T-cell (primary cell): Measurements from ENCODE around the gene CALU. TPM values are rescaled to one million over a fixed set of nuclear protein-coding genes. Genes with fewer than 3 reads are reported as not detected.

ENCODE experiments used
- ATAC-seq, 4 experiments: fragments of 200-7000 bp in 3 of 4; fragments of 150-1000 bp in 1 of 4; cut with Tn5 transposase; replicated peaks in 1 of 4; 1 replicate in 3 of 4; 2 replicates in 1 of 4; pipeline ENCODE4 v1.10.0; 2021; ENCODE audit warnings: moderate library complexity in 3 of 4, mild to moderate bottlenecking in 2 of 4, moderate number of reproducible peaks in 1 of 4
- CTCF ChIA-PET, 2 donors: fragments of 300-600 bp; sonication (Branson Sonifier 250); formaldehyde crosslinking; loops; one replicate each; lab custom pipeline; 2022; ENCODE audit warnings: antibody characterized with exemption in 2 of 2; lab: Charles Lee
- POLR2A ChIA-PET, 2 donors: fragments of 300-600 bp; sonication (Branson Sonifier 250); formaldehyde crosslinking; loops; one replicate each; lab custom pipeline; 2022; ENCODE audit warnings: antibody characterized with exemption in 2 of 2; lab: Charles Lee
- DNase-seq, 35 experiments: peaks; one replicate each; pipeline versions ENCODE4 v3.0.0 to v3.0.0-alpha.2; 2013 to 2023
- H3K27ac ChIP-seq: one replicate; pipeline ENCODE4 v1.5.1; 2013; ENCODE audit warnings: low read length
- H3K27me3 ChIP-seq, 2 experiments: replicated peaks in 1 of 2; 1 replicate in 1 of 2; 2 replicates in 1 of 2; pipeline versions ENCODE4 v1.6.1 to v1.7.0; 2013; ENCODE audit warnings: low read length in 1 of 2, mixed read lengths in 1 of 2; ENCODE audit not compliant: control insufficient read depth in 2 of 2, insufficient read depth in 2 of 2; ENCODE audit errors: extremely low read depth in 1 of 2
- H3K36me3 ChIP-seq, 2 donors: 1 replicate in 1 of 2; 2 replicates in 1 of 2; pipeline versions ENCODE4 v1.6.1 to v1.7.0; 2013; ENCODE audit warnings: low read length in 1 of 2; ENCODE audit not compliant: control insufficient read depth in 2 of 2, insufficient read depth in 1 of 2; ENCODE audit errors: extremely low read depth in 1 of 2
- H3K4me1 ChIP-seq, 2 experiments: 1 replicate in 1 of 2; 2 replicates in 1 of 2; pipeline versions ENCODE4 v1.6.1 to v1.7.0; 2013; ENCODE audit warnings: low read length in 2 of 2, mixed read lengths in 1 of 2; ENCODE audit not compliant: insufficient read depth in 2 of 2, control insufficient read depth in 1 of 2; ENCODE audit errors: extremely low read depth in 1 of 2
- H3K4me3 ChIP-seq, 2 donors: 1 replicate in 1 of 2; 2 replicates in 1 of 2; pipeline versions ENCODE4 v1.5.1 to v1.7.0; 2013; ENCODE audit warnings: mild to moderate bottlenecking in 2 of 2, low read length in 1 of 2, moderate library complexity in 1 of 2; ENCODE audit not compliant: control insufficient read depth in 1 of 2; ENCODE audit errors: extremely low read depth in 1 of 2
- H3K9me3 ChIP-seq: 2 replicates; pipeline ENCODE4 v1.7.0; 2013
- H3K27ac Mint-ChIP-seq, 2 donors: one replicate each; pipeline ENCODE4 v1.8.0; 2020 to 2021; ENCODE audit warnings: mild to moderate bottlenecking in 2 of 2, mixed read lengths in 2 of 2
- H3K27me3 Mint-ChIP-seq, 2 donors: one replicate each; pipeline ENCODE4 v1.8.0; 2021 to 2022; ENCODE audit warnings: mixed read lengths in 2 of 2
- H3K36me3 Mint-ChIP-seq: one replicate; pipeline ENCODE4 v1.8.0; 2021; ENCODE audit warnings: mixed read lengths
- H3K4me1 Mint-ChIP-seq, 3 donors: one replicate each; pipeline ENCODE4 v1.8.0; 2020 to 2022; ENCODE audit warnings: mixed read lengths in 3 of 3, mild to moderate bottlenecking in 1 of 3
- H3K4me3 Mint-ChIP-seq, 3 donors: one replicate each; pipeline ENCODE4 v1.8.0; 2020 to 2022; ENCODE audit warnings: mild to moderate bottlenecking in 3 of 3, mixed read lengths in 3 of 3, moderate library complexity in 3 of 3
- H3K9me3 Mint-ChIP-seq, 3 donors: one replicate each; pipeline ENCODE4 v1.8.0; 2020 to 2022; ENCODE audit warnings: mixed read lengths in 3 of 3
- WGBS: methylation state at CpG from one replicate; pipeline ENCODE4 v1.1.5; 2013; ENCODE audit warnings: missing lambda C conversion rate; ENCODE audit not compliant: insufficient coverage; 5-methylcytosine and 5-hydroxymethylcytosine counted together
- total RNA-seq, 35 experiments: library from RNA in 6 of 35; stranded (reverse) in 6 of 35; fragments of 120-200 nt in 1 of 35; gene quantifications; one replicate each; pipeline versions ENCODE4 v1.2.1 to v1.2.4 and lab custom pipeline; 2013 to 2026

CALU gene
- total RNA-seq, 5 donors from 2014 or later (not counting 1 experiment from before 2014, with no cell fraction given), result 15.8 to 23.4 (median 16.7) TPM

- H3K27me3 ChIP-seq, result peaks cover 0 to 24% of the 10 kb centered on the region in 2 experiments
- no peaks in the 10 kb centered on the region for H3K4me1 Mint-ChIP-seq
- no peak for DNase-seq
- 87% methylated on average over 3 of the region's 6 CpGs for WGBS
- H3K27ac ChIP-seq, result no peak overlapping the region
- CTCF ChIA-PET, result interaction anchor here in 1 of 2 donors (1.1 kb wide), 1 partner anchor 19 kb away, joined by 3 read pairs; no protein-coding TSS in a partner anchor
- no peak overlapping the region for H3K4me3 Mint-ChIP-seq
- H3K9me3 Mint-ChIP-seq, result no peaks in the 10 kb centered on the region
- no peak for ATAC-seq
- H3K27me3 Mint-ChIP-seq, result peaks cover 17 to 21% of the 10 kb centered on the region in 2 donors
- no peaks in the 10 kb centered on the region for H3K36me3 Mint-ChIP-seq
- no peaks in the 10 kb centered on the region for H3K4me1 ChIP-seq
- H3K27ac Mint-ChIP-seq, result no peak overlapping the region
- H3K9me3 ChIP-seq, result no peaks in the 10 kb centered on the region
- no peaks in the 10 kb centered on the region for H3K36me3 ChIP-seq
- POLR2A ChIA-PET, result no interaction called here
- H3K4me3 ChIP-seq, result no peak overlapping the region
Measured at GRCh38 chr7:128718967-128719642, 20.1 kb upstream of the CALU start.

- Histone ChIP-seq H3K27me3 (peaks cover 0 to 7% of the 10 kb centered on the region in 2 experiments), H3K4me3 (no peak overlapping the region), H3K36me3 (no peaks in the 10 kb centered on the region), H3K9me3 (no peaks in the 10 kb centered on the region), H3K27ac (no peak overlapping the region), H3K4me1 (no peaks in the 10 kb centered on the region)
- POLR2A ChIA-PET, result no interaction called here
- Mint-ChIP-seq H3K4me1 (no peaks in the 10 kb centered on the region), H3K4me3 (no peak overlapping the region), H3K9me3 (no peaks in the 10 kb centered on the region), H3K36me3 (no peaks in the 10 kb centered on the region), H3K27me3 (peaks cover 9 to 10% of the 10 kb centered on the region in 2 donors), H3K27ac (no peak overlapping the region)
- CTCF ChIA-PET, result interaction anchor here in 1 of 2 donors (0.6 kb wide), 1 partner anchor 22 kb away, joined by 3 read pairs; no protein-coding TSS in a partner anchor
- DNase-seq, result no peak
- no peak for ATAC-seq
Measured at GRCh38 chr7:128721376-128721775, 17.8 kb upstream of the CALU start.

- H3K36me3 ChIP-seq, result no peaks in the 10 kb centered on the region
- H3K4me1 Mint-ChIP-seq, result no peaks in the 10 kb centered on the region
- no peak overlapping the region for H3K27ac ChIP-seq
- no peaks in the 10 kb centered on the region for H3K4me1 ChIP-seq
- H3K27ac Mint-ChIP-seq, result no peak overlapping the region
- H3K9me3 Mint-ChIP-seq, result no peaks in the 10 kb centered on the region
- H3K4me3 Mint-ChIP-seq, result no peak overlapping the region
- POLR2A ChIA-PET, result no interaction called here
- no peaks in the 10 kb centered on the region for H3K36me3 Mint-ChIP-seq
- peaks cover 0 to 10% of the 10 kb centered on the region in 2 experiments for H3K27me3 ChIP-seq
- 98% methylated on average over 4 of the region's 5 CpGs for WGBS
- H3K9me3 ChIP-seq, result no peaks in the 10 kb centered on the region
- H3K27me3 Mint-ChIP-seq, result peaks cover 15 to 23% of the 10 kb centered on the region in 2 donors
- no peak for ATAC-seq
- CTCF ChIA-PET, result interaction anchor here in 1 of 2 donors (0.6 to 1.2 kb wide), 2 partner anchors 16 to 23 kb away, joined by 3 read pairs; no protein-coding TSS in a partner anchor
- DNase-seq, result no peak
- no peak overlapping the region for H3K4me3 ChIP-seq
Measured at GRCh38 chr7:128724743-128725142, 14.4 kb upstream of the CALU start.

GRCh38 chr7:128725531-128725930 lies 13.6 kb upstream of the CALU start:
- Mint-ChIP-seq H3K9me3 (no peaks in the 10 kb centered on the region), H3K36me3 (no peaks in the 10 kb centered on the region), H3K27me3 (peaks cover 15 to 23% of the 10 kb centered on the region in 2 donors), H3K27ac (no peak overlapping the region), H3K4me3 (no peak overlapping the region), H3K4me1 (no peaks in the 10 kb centered on the region)
- no peak overlapping the region for H3K4me3 ChIP-seq
- ATAC-seq (no peak), DNase-seq (no peak)
- CTCF ChIA-PET, result interaction anchor here in 1 of 2 donors (1.2 kb wide), 1 partner anchor 22 kb away, joined by 3 read pairs; no protein-coding TSS in a partner anchor
- H3K27ac ChIP-seq, result no peak overlapping the region
- no peaks in the 10 kb centered on the region for H3K4me1 ChIP-seq
- POLR2A ChIA-PET, result no interaction called here
- peaks cover 0 to 10% of the 10 kb centered on the region in 2 experiments for H3K27me3 ChIP-seq
- H3K36me3 ChIP-seq, result no peaks in the 10 kb centered on the region
- WGBS, result no CpG with 5 or more reads among the region's 2 CpGs
- H3K9me3 ChIP-seq, result no peaks in the 10 kb centered on the region

- no peak overlapping the region for H3K27ac Mint-ChIP-seq
Measured at GRCh38 chr7:128726059-128726736, 13.0 kb upstream of the CALU start.

GRCh38 chr7:128726737-128727072 lies 12.5 kb upstream of the CALU start:
- ChIA-PET CTCF (interaction anchor here in 1 of 2 donors (0.6 kb wide), 1 partner anchor 61 kb away, joined by 3 read pairs; no protein-coding TSS in a partner anchor), POLR2A (no interaction called here)
- no peak for DNase-seq
- no peak for ATAC-seq
- no peaks in the 10 kb centered on the region for H3K36me3 ChIP-seq
- H3K27ac Mint-ChIP-seq, result no peak overlapping the region
- H3K27me3 ChIP-seq, result peaks cover 0 to 14% of the 10 kb centered on the region in 2 experiments
- H3K4me3 ChIP-seq, result no peak overlapping the region
- H3K4me1 Mint-ChIP-seq, result no peaks in the 10 kb centered on the region
- no peaks in the 10 kb centered on the region for H3K9me3 Mint-ChIP-seq
- H3K4me3 Mint-ChIP-seq, result no peak overlapping the region
- no peaks in the 10 kb centered on the region for H3K36me3 Mint-ChIP-seq
- no peak overlapping the region for H3K27ac ChIP-seq
- no peaks in the 10 kb centered on the region for H3K9me3 ChIP-seq
- WGBS, result 40% methylated on average over 1 of the region's 1 CpG
- no peaks in the 10 kb centered on the region for H3K4me1 ChIP-seq
- H3K27me3 Mint-ChIP-seq, result peaks cover 22 to 31% of the 10 kb centered on the region in 2 donors

More at GRCh38 chr7:128726059-128726736, 13.0 kb upstream of the CALU start:
- no peak for DNase-seq
- Mint-ChIP-seq H3K9me3 (no peaks in the 10 kb centered on the region), H3K36me3 (no peaks in the 10 kb centered on the region), H3K4me3 (no peak overlapping the region), H3K4me1 (no peaks in the 10 kb centered on the region), H3K27me3 (peaks cover 18 to 26% of the 10 kb centered on the region in 2 donors)
- Histone ChIP-seq H3K36me3 (no peaks in the 10 kb centered on the region), H3K27me3 (peaks cover 0 to 13% of the 10 kb centered on the region in 2 experiments), H3K9me3 (no peaks in the 10 kb centered on the region), H3K27ac (no peak overlapping the region), H3K4me1 (no peaks in the 10 kb centered on the region), H3K4me3 (no peak overlapping the region)
- ChIA-PET POLR2A (no interaction called here), CTCF (interaction anchor here in 1 of 2 donors (0.6 kb wide), 1 partner anchor 60 kb away, joined by 3 read pairs; no protein-coding TSS in a partner anchor)
- WGBS, result 81% methylated on average over 7 of the region's 8 CpGs
- ATAC-seq, result no peak
